ENCODE measurements around the gene TRAPPC6A.

Gene TRAPPC6A

GRCh38 chr19:45186509-45187334 is 8.7 kb upstream of the TRAPPC6A start:
- peaks cover 2% of the 10 kb centered on the region; the same call in 1 of the 2 replicates for H3K4me1 ChIP-seq (ENCODE audit: low read length)
- peak overlapping the region; percentile 72; the same call in 1 of the 2 replicates for H3K4me2 ChIP-seq (ENCODE audit: low read length)
- no peak for TF ChIP-seq EZH2phosphoT487 (IDR thresholded peaks at IDR 0.05; ENCODE audit: low read depth)
- no peak overlapping the region for H3K27ac ChIP-seq (ENCODE audit: low read length)
- no peaks in the 10 kb centered on the region for H3K79me2 ChIP-seq (ENCODE audit: low read length)
- H3K9ac ChIP-seq (ENCODE audit: low read length), result no peak overlapping the region
- no peaks in the 10 kb centered on the region for H3K9me3 ChIP-seq (ENCODE audit: insufficient read depth, low read length)
- H3K36me3 ChIP-seq (replicated peaks; ENCODE audit: low read depth, low read length), result peaks cover under 1% of the 10 kb centered on the region
- no peaks in the 10 kb centered on the region for H3K27me3 ChIP-seq (ENCODE audit: low read depth, low read length)
- H3K4me3 ChIP-seq (ENCODE audit: low read length), result no peak overlapping the region
- H4K20me1 ChIP-seq (ENCODE audit: insufficient read depth, low read length), result no peaks in the 10 kb centered on the region
- H2AFZ ChIP-seq (ENCODE audit: low read depth, low read length), result no peak overlapping the region

GRCh38 chr19:45184115-45184514 is 6.1 kb upstream of the TRAPPC6A start:
- Histone ChIP-seq H3K79me2 (ENCODE audit: low read length) (peaks cover 16% of the 10 kb centered on the region), H3K36me3 (replicated peaks; ENCODE audit: low read depth, low read length) (peaks cover 7% of the 10 kb centered on the region), H2AFZ (ENCODE audit: low read depth, low read length) (no peak overlapping the region), H3K27ac (ENCODE audit: low read length) (no peak overlapping the region), H4K20me1 (ENCODE audit: insufficient read depth, low read length) (no peaks in the 10 kb centered on the region), H3K27me3 (ENCODE audit: low read depth, low read length) (no peaks in the 10 kb centered on the region), H3K4me1 (ENCODE audit: low read length) (peaks cover 7% of the 10 kb centered on the region; the same call in 1 of the 2 replicates), H3K9ac (ENCODE audit: low read length) (no peak overlapping the region), H3K4me3 (ENCODE audit: low read length) (no peak overlapping the region), H3K9me3 (ENCODE audit: insufficient read depth, low read length) (no peaks in the 10 kb centered on the region), H3K4me2 (ENCODE audit: low read length) (no peak overlapping the region)
- TF ChIP-seq CTCF (IDR thresholded peaks at IDR 0.05; ENCODE audit: low read depth, low read length) (no peak), EZH2phosphoT487 (IDR thresholded peaks at IDR 0.05; ENCODE audit: low read depth) (no peak)

- H4K20me1 ChIP-seq (ENCODE audit: insufficient read depth, low read length), result no peaks in the 10 kb centered on the region
- H2AFZ ChIP-seq (ENCODE audit: low read depth, low read length), result no peak overlapping the region
- H3K4me3 ChIP-seq (ENCODE audit: low read length), result no peak overlapping the region
- no peaks in the 10 kb centered on the region for H3K27me3 ChIP-seq (ENCODE audit: low read depth, low read length)
- no peak for TF ChIP-seq EZH2phosphoT487 (IDR thresholded peaks at IDR 0.05; ENCODE audit: low read depth)
- TF ChIP-seq CTCF (IDR thresholded peaks at IDR 0.05; ENCODE audit: low read depth, low read length), result no peak
- H3K79me2 ChIP-seq (ENCODE audit: low read length), result peaks cover 23% of the 10 kb centered on the region
- no peak overlapping the region for H3K4me2 ChIP-seq (ENCODE audit: low read length)
- H3K9me3 ChIP-seq (ENCODE audit: insufficient read depth, low read length), result no peaks in the 10 kb centered on the region
- H3K9ac ChIP-seq (ENCODE audit: low read length), result no peak overlapping the region
- peaks cover 7% of the 10 kb centered on the region; the same call in 1 of the 2 replicates for H3K4me1 ChIP-seq (ENCODE audit: low read length)
- no peak overlapping the region for H3K27ac ChIP-seq (ENCODE audit: low read length)
- peaks cover 7% of the 10 kb centered on the region for H3K36me3 ChIP-seq (replicated peaks; ENCODE audit: low read depth, low read length)
Observed at GRCh38 chr19:45182758-45183157, 4.7 kb upstream of the TRAPPC6A start.

GRCh38 chr19:45180936-45181335 is 2.9 kb upstream of the TRAPPC6A start:
- H3K4me1 ChIP-seq (ENCODE audit: low read length), result peaks cover 8% of the 10 kb centered on the region; the same call in 1 of the 2 replicates
- H3K9ac ChIP-seq (ENCODE audit: low read length), result no peak overlapping the region
- H3K79me2 ChIP-seq (ENCODE audit: low read length), result peaks cover 32% of the 10 kb centered on the region
- H3K9me3 ChIP-seq (ENCODE audit: insufficient read depth, low read length), result no peaks in the 10 kb centered on the region
- H4K20me1 ChIP-seq (ENCODE audit: insufficient read depth, low read length), result no peaks in the 10 kb centered on the region
- no peak overlapping the region for H3K4me2 ChIP-seq (ENCODE audit: low read length)
- H3K36me3 ChIP-seq (replicated peaks; ENCODE audit: low read depth, low read length), result peaks cover 7% of the 10 kb centered on the region
- H3K27ac ChIP-seq (ENCODE audit: low read length), result no peak overlapping the region
- no peak for TF ChIP-seq CTCF (IDR thresholded peaks at IDR 0.05; ENCODE audit: low read depth, low read length)
- no peak for TF ChIP-seq EZH2phosphoT487 (IDR thresholded peaks at IDR 0.05; ENCODE audit: low read depth)
- H2AFZ ChIP-seq (ENCODE audit: low read depth, low read length), result no peak overlapping the region
- H3K4me3 ChIP-seq (ENCODE audit: low read length), result no peak overlapping the region
- no peaks in the 10 kb centered on the region for H3K27me3 ChIP-seq (ENCODE audit: low read depth, low read length)

All from OCI-LY3 (cell line).